GM23248 (cell line): ENCODE measurements around the gene RNF19B.

ENCODE experiments used
- EZH2 ChIP-seq: fragments of 200-600 bp; sonication (generic); IDR thresholded peaks from 2 replicates; pipeline ENCODE4 v1.6.1; 2018; ENCODE audit warnings: antibody characterized with exemption, mild to moderate bottlenecking; ENCODE audit not compliant: insufficient read depth, poor library complexity, severe bottlenecking
- EZH2phosphoT487 ChIP-seq: fragments of 200-600 bp; sonication (generic); IDR thresholded peaks from 2 replicates; pipeline ENCODE4 v1.6.1; 2018; ENCODE audit warnings: antibody characterized with exemption, moderate library complexity, mild to moderate bottlenecking, low read depth; ENCODE audit not compliant: insufficient read depth

DNA sequence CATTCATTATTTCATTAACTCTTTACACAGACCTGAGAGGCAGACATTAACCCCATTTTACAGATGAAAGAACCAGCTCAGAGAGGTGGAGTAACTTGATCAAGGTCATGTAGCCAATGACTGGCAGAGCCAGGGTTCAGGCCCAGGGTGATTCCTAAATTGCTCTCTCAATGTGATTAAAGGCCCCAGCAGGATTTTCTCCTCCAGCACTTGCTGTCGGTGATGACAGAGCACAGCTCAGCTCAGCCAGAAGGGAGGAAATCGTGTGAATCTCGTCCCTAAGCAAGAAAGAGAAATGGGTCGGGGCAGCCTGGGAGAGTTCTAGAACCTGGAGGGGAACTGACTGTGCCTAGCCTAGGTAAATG is 19.5 kb upstream of the RNF19B start:
- TF ChIP-seq EZH2phosphoT487 (no peak), EZH2 (no peak)
